Cardiac septum (tissue), 1 donor: ENCODE results near the gene TTF2. TPM values are rescaled to one million over a fixed set of nuclear protein-coding genes. Genes with fewer than 3 reads are reported as not detected.
"Not testable (repeated sequence)": the region's sequence is repeated elsewhere in the genome, so short reads cannot be mapped to it uniquely, and the experiment has no call there.

Source experiments
- DNase-seq: peaks from one replicate; pipeline ENCODE4 v3.0.0-alpha.2; 2020; ENCODE audit warnings: low spot score
- intact Hi-C: fragments of 100-400 bp; cut with DNase I; formaldehyde crosslinking; loops from one replicate; pipeline ENCODE4 v1.14.0; 2022
- total RNA-seq: library from RNA; stranded (reverse); fragmentation: NEBNext Ultra II Directional; extraction: Animal tissue kit (Norgen Biotek cat#: 25700); gene quantifications from one replicate; pipeline ENCODE4 v1.2.1, GENCODE V29; 2021
- donor health status: DM: no; HTN: no; CAD: no.

The TTF2 gene
- total RNA-seq, 1 donor from 2014 or later = 9.4 TPM

- DNase-seq = no peak
- intact Hi-C loops = no loop called here
These were observed 19.6 kb downstream of the TTF2 start for GRCh38 chr1:117079737-117080136.

DNA sequence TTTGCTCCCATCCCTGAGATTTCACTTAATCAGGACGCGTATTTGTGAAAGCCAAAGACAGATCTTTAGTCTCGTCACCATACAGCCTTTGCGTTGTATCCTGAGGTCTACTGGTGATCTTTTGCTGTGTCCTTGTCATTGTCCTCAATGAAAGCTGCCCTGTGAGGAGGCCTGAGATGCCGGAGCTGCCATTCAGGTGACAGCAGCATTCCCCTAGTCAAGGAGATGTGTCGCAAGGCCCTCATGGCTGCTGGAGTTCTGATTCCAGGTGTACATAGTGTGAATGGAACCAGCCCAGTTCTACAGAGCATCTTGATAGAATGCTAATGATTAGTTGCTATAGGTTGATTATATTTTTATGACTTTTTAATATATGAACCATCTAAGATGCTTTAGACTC lies 24.1 kb downstream of the TTF2 start:
- DNase-seq = no peak
- intact Hi-C loops = no loop called here

DNA sequence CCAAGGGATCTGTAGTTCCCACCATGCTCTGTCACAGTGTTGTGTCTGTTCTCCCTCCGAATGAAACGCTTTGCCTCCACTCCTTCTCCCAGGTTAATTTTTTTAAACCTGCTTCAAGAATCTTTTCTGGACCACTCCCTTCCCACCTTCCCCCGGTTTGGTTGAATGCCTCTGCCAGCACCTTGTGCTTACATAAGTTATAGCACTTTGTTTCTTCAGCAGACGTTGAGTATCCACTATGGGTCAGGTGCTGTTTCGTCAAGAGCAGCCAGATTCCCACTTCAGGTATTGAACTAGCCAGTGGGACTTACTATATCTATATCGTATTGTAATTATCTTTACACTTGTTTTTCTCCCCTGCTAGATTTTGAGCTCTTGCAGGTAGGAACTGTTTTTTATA lies 27.6 kb downstream of the TTF2 start:
- intact Hi-C loops = no loop called here
- no peak for DNase-seq

GRCh38 chr1:117089996-117090395 lies 29.9 kb downstream of the TTF2 start:
- DNase-seq = no peak
- intact Hi-C loops = no loop called here

- intact Hi-C loops = no loop called here
- no peak for DNase-seq
These were observed 32.5 kb downstream of the TTF2 start for GRCh38 chr1:117092594-117092993.

- no peak for DNase-seq
- intact Hi-C loops = no loop called here
These were observed 33.0 kb downstream of the TTF2 start for GRCh38 chr1:117093091-117093534.

- no peak for DNase-seq
- intact Hi-C loops = no loop called here
These were observed 33.9 kb downstream of the TTF2 start for GRCh38 chr1:117093870-117094621.

DNA sequence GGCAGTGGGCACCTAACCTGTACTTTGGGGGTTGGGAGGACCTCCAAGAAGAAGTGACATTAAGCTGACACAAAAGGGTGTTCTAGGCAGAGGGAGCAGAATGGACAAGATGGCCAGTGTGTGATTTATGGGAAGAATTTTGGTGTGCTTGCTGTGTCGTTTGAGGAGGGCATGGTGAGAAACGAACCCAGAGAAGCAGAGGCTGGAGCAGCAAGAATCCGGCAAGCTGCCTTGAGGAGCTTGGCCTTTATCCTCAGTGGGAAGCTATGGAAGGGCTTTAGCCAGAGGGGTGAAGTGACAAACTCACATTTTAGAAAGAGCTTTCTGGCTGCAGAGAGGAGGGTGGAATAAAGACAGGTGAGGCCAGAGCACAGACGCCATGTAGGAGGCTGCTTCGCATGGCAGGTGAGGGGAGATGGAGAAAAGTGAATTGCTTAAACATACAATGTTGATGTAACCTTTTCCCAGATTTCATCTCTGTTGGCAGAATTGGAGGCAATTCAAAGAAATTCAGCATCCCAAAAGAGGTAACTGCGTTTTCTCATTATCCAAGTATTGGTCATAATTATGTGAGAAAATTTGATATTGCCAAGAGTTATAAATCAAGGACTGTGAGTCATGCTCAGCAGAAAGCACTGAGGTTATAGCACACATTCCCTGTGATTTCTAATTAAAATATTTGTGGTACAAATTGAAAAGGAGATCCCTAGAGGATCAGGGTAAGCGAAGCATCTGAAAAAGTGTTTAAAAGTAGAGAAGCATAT lies 34.9 kb downstream of the TTF2 start:
- DNase-seq = no peak
- intact Hi-C loops = no loop called here

- intact Hi-C loops = no loop called here
These were observed 36.9 kb downstream of the TTF2 start for GRCh38 chr1:117096951-117097408.

DNA sequence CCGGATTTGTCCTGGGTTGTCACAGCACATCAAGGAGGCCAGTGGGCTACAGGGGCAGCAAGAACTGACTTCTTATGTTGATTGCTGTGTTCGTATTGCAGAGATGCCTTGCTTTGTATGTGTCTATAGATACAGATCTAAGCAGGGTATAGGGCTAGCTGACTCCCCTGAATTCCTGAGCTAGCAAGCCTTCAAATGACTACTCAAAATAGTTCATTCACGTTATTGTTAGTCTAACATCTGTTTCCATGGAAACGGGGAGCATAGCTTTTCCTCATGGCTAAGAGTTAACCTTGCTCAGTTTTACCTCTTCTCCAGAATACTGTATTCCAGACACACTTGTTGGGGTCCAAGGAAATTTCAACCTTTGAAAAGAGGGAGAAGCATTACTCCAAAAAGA lies 37.3 kb downstream of the TTF2 start:
- intact Hi-C loops = no loop called here
- no peak for DNase-seq

More at GRCh38 chr1:117096951-117097408, 36.9 kb downstream of the TTF2 start:
- DNase-seq = no peak

- DNase-seq = no peak
- intact Hi-C loops = no loop called here
These were observed 38.3 kb downstream of the TTF2 start for GRCh38 chr1:117098287-117098890.

GRCh38 chr1:117101334-117101733 lies 41.2 kb downstream of the TTF2 start:
- DNase-seq = no peak
- intact Hi-C loops = no loop called here

GRCh38 chr1:117101858-117102257 lies 41.7 kb downstream of the TTF2 start:
- intact Hi-C loops = not testable (repeated sequence)

GRCh38 chr1:117104986-117105385 lies 44.9 kb downstream of the TTF2 start:
- no peak for DNase-seq
- intact Hi-C loops = no loop called here

More at GRCh38 chr1:117101858-117102257, 41.7 kb downstream of the TTF2 start:
- DNase-seq = not testable (repeated sequence)

GRCh38 chr1:117105722-117106121 lies 45.6 kb downstream of the TTF2 start:
- intact Hi-C loops = no loop called here
- no peak for DNase-seq

GRCh38 chr1:117106478-117106877 lies 46.4 kb downstream of the TTF2 start:
- intact Hi-C loops = no loop called here
- DNase-seq = no peak

- no peak for DNase-seq
- intact Hi-C loops = no loop called here
These were observed 47.2 kb downstream of the TTF2 start for GRCh38 chr1:117107364-117107763.

- intact Hi-C loops = no loop called here
- DNase-seq = no peak
These were observed 50.6 kb downstream of the TTF2 start for GRCh38 chr1:117110774-117111173.

DNA sequence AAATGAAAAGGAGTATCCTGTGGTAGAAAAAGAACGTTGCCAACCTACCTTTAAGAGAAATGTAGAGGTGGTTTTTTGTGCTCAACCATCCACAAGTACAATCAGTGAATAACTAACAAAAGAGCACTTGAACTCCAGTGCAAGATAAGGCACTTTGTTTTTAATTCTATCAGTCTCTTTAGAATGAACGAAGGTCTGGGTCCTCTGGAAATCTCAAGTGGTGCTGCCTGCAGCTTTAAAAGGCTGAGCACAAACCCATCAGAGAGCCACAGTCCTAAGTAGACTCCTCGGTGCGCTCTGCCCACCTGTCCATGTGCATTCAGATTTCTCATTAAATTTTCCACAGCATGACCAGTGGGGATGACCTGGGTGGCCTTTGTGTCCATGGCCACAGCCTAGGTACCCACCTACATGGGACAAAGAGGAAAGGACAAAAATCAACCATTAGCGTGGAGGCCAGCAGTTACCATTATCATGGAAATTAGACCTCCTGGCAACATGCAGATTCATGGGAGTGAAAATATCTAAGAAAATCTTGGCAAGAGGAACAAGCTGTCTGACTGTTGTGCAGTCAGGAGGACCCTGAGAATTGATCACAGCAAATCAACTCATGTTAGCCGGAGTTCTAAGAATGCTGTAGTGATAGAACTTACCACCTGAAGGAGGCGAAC lies 52.1 kb downstream of the TTF2 start:
- DNase-seq = no peak
- intact Hi-C loops = no loop called here

DNA sequence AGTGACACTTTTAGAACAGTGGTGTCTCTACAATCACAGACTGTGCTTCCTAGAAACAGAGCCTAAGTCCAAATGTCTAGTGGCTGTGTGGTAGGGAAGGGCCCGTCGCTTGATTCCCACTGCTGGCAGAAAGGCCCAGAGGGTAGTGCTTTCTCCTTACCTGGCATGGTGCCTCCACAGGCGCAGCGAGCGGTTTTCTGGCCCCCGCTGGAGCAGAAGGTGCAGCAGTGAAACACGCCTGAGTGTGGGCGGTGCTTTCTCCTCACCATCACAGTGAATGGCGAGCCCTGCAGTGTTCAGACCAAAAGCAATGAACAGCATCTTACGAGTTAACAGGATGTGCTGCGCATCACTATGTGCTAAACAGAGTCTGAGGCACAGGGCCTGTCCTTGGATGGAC lies 53.1 kb downstream of the TTF2 start:
- intact Hi-C loops = no loop called here

More for the DNA sequence above, 53.1 kb downstream of the TTF2 start:
- no peak for DNase-seq
